HG03520 (cell line): ENCODE results near the gene MUC5B.
"Not testable (repeated sequence)": the region's sequence is repeated elsewhere in the genome, so short reads cannot be mapped to it uniquely, and the experiment has no call there.

Source experiments
- ATAC-seq: cut with Tn5 transposase; IDR thresholded peaks from one replicate; pipeline ENCODE4 v1.9.1; 2021; ENCODE audit warnings: mild to moderate bottlenecking, moderate library complexity; ENCODE audit not compliant: unreplicated experiment

MUC5B gene

GRCh38 chr11:1222491-1223345, at the start of gene MUC5B:
TSS of gene MUC5B (plus strand) at chr11:1223066. CDS start at chr11:1223124, 58 bp downstream.
- no peak for ATAC-seq

- ATAC-seq, result not testable (repeated sequence)
Observed at GRCh38 chr11:1173396-1173795, 49.5 kb upstream of the MUC5B start.

- ATAC-seq, result no peak
Observed at GRCh38 chr11:1174441-1175370, 48.2 kb upstream of the MUC5B start.

- no peak for ATAC-seq
Observed at GRCh38 chr11:1175461-1176223, 47.2 kb upstream of the MUC5B start.

GRCh38 chr11:1176224-1177019, 46.4 kb upstream of the MUC5B start:
- no peak for ATAC-seq

GRCh38 chr11:1177020-1177770, 45.7 kb upstream of the MUC5B start:
- no peak for ATAC-seq

- no peak for ATAC-seq
Observed at GRCh38 chr11:1177771-1178090, 45.1 kb upstream of the MUC5B start.

GRCh38 chr11:1178201-1178885, 44.5 kb upstream of the MUC5B start:
- no peak for ATAC-seq

GRCh38 chr11:1178906-1179305, 44.0 kb upstream of the MUC5B start:
- no peak for ATAC-seq

- no peak for ATAC-seq
Observed at GRCh38 chr11:1179641-1180040, 43.2 kb upstream of the MUC5B start.

- no peak for ATAC-seq
Observed at GRCh38 chr11:1180171-1180570, 42.7 kb upstream of the MUC5B start.

- no peak for ATAC-seq
Observed at GRCh38 chr11:1180947-1181391, 41.9 kb upstream of the MUC5B start.

GRCh38 chr11:1181420-1181819, 41.4 kb upstream of the MUC5B start:
- ATAC-seq, result no peak

- ATAC-seq, result no peak
Observed at GRCh38 chr11:1181853-1182535, 40.9 kb upstream of the MUC5B start.

- ATAC-seq, result not testable (repeated sequence)
Observed at GRCh38 chr11:1184139-1184538, 38.7 kb upstream of the MUC5B start.

GRCh38 chr11:1188451-1189130, 34.3 kb upstream of the MUC5B start:
- ATAC-seq, result not testable (repeated sequence)

GRCh38 chr11:1189816-1190215, 33.0 kb upstream of the MUC5B start:
- not testable (repeated sequence) for ATAC-seq
